Skeletal muscle tissue (tissue), 4 donors: ENCODE results near the gene MRPL22. TPM values are rescaled to one million over a fixed set of nuclear protein-coding genes. Genes with fewer than 3 reads are reported as not detected.
A peak's percentile ranks its signal among the peaks of the same experiment; 100 is the strongest.
"Not testable (repeated sequence)": the region's sequence is repeated elsewhere in the genome, so short reads cannot be mapped to it uniquely, and the experiment has no call there.

Source experiments
- H3K27ac ChIP-seq: one replicate; pipeline ENCODE4 v1.7.0; 2013; ENCODE audit warnings: mild to moderate bottlenecking, low read depth, low read length, inconsistent platforms
- H3K27me3 ChIP-seq, 3 donors: one replicate each; pipeline ENCODE4 v1.7.0; 2013; ENCODE audit warnings: low read length in 3 of 3; ENCODE audit not compliant: control insufficient read depth in 3 of 3, insufficient read depth in 3 of 3
- H3K36me3 ChIP-seq, 3 donors: one replicate each; pipeline ENCODE4 v1.7.0; 2013; ENCODE audit warnings: low read length in 3 of 3; ENCODE audit not compliant: control insufficient read depth in 3 of 3, insufficient read depth in 3 of 3
- H3K4me1 ChIP-seq, 3 donors: one replicate each; pipeline ENCODE4 v1.7.0; 2013; ENCODE audit warnings: low read length in 3 of 3, mild to moderate bottlenecking in 3 of 3; ENCODE audit not compliant: control insufficient read depth in 3 of 3, insufficient read depth in 3 of 3
- H3K4me3 ChIP-seq, 3 donors: one replicate each; pipeline ENCODE4 v1.7.0; 2013; ENCODE audit warnings: low read length in 3 of 3
- H3K9ac ChIP-seq, 3 donors: one replicate each; pipeline ENCODE4 v1.7.0; 2013; ENCODE audit warnings: low read length in 3 of 3, mild to moderate bottlenecking in 3 of 3, moderate library complexity in 2 of 3, low read depth in 1 of 3
- H3K9me3 ChIP-seq, 3 donors: one replicate each; pipeline ENCODE4 v1.7.0; 2013; ENCODE audit warnings: low read length in 3 of 3; ENCODE audit not compliant: control insufficient read depth in 3 of 3
- total RNA-seq: library from RNA; depleted of rRNA; stranded (reverse); fragments of >200 nt; gene quantifications from one replicate; pipeline ENCODE4 v1.2.3, GENCODE V29; 2014
- donor health status: Osteomylitis.

Gene MRPL22
- total RNA-seq, 1 donor from 2014 or later: 12.5 TPM

GRCh38 chr5:154966081-154966841, 25.4 kb downstream of the MRPL22 start:
- no peak overlapping the region for H3K4me3 ChIP-seq
- peaks cover 8 to 26% (median 17%) of the 10 kb centered on the region in 3 donors for H3K36me3 ChIP-seq
- H3K9ac ChIP-seq: no peak overlapping the region
- H3K27me3 ChIP-seq: no peaks in the 10 kb centered on the region
- H3K9me3 ChIP-seq: no peaks in the 10 kb centered on the region
- H3K4me1 ChIP-seq: no peaks in the 10 kb centered on the region
- H3K27ac ChIP-seq: peak overlapping the region; percentile 43

GRCh38 chr5:154966874-154967273, 26.0 kb downstream of the MRPL22 start:
- Histone ChIP-seq H3K4me1 (no peaks in the 10 kb centered on the region), H3K4me3 (no peak overlapping the region), H3K27ac (no peak overlapping the region), H3K27me3 (no peaks in the 10 kb centered on the region), H3K9ac (no peak overlapping the region), H3K36me3 (peaks cover 4 to 20% (median 17%) of the 10 kb centered on the region in 3 donors), H3K9me3 (no peaks in the 10 kb centered on the region)

- H3K9me3 ChIP-seq: no peaks in the 10 kb centered on the region
- H3K9ac ChIP-seq: no peak overlapping the region
- H3K36me3 ChIP-seq: peaks cover 4 to 18% (median 17%) of the 10 kb centered on the region in 3 donors
- no peak overlapping the region for H3K4me3 ChIP-seq
- H3K4me1 ChIP-seq: no peaks in the 10 kb centered on the region
- H3K27ac ChIP-seq: no peak overlapping the region
- no peaks in the 10 kb centered on the region for H3K27me3 ChIP-seq
These were observed 26.6 kb downstream of the MRPL22 start for GRCh38 chr5:154967421-154968024.

GRCh38 chr5:154968953-154969352, 28.1 kb downstream of the MRPL22 start:
- H3K36me3 ChIP-seq: peaks cover 4 to 18% (median 17%) of the 10 kb centered on the region in 3 donors
- no peaks in the 10 kb centered on the region for H3K9me3 ChIP-seq
- no peaks in the 10 kb centered on the region for H3K27me3 ChIP-seq
- H3K27ac ChIP-seq: no peak overlapping the region
- no peak overlapping the region for H3K4me3 ChIP-seq
- no peaks in the 10 kb centered on the region for H3K4me1 ChIP-seq
- H3K9ac ChIP-seq: no peak overlapping the region

- Histone ChIP-seq H3K9me3 (no peaks in the 10 kb centered on the region), H3K27me3 (no peaks in the 10 kb centered on the region), H3K36me3 (peaks cover 4 to 22% (median 18%) of the 10 kb centered on the region in 3 donors), H3K4me3 (no peak overlapping the region), H3K9ac (no peak overlapping the region), H3K27ac (no peak overlapping the region), H3K4me1 (no peaks in the 10 kb centered on the region)
These were observed 29.9 kb downstream of the MRPL22 start for GRCh38 chr5:154970759-154971158.

GRCh38 chr5:154971501-154971900, 30.6 kb downstream of the MRPL22 start:
- Histone ChIP-seq H3K36me3 (peaks cover 3 to 18% (median 11%) of the 10 kb centered on the region in 3 donors), H3K27ac (no peak overlapping the region), H3K27me3 (no peaks in the 10 kb centered on the region), H3K9me3 (no peaks in the 10 kb centered on the region), H3K4me1 (no peaks in the 10 kb centered on the region), H3K9ac (no peak overlapping the region), H3K4me3 (no peak overlapping the region)

- Histone ChIP-seq H3K36me3 (peaks cover 0 to 11% (median 10%) of the 10 kb centered on the region in 3 donors), H3K9me3 (no peaks in the 10 kb centered on the region), H3K9ac (no peak overlapping the region), H3K4me1 (no peaks in the 10 kb centered on the region), H3K27ac (no peak overlapping the region), H3K4me3 (no peak overlapping the region), H3K27me3 (no peaks in the 10 kb centered on the region)
These were observed 31.7 kb downstream of the MRPL22 start for GRCh38 chr5:154972476-154973080.

GRCh38 chr5:154976082-154976481, 35.2 kb downstream of the MRPL22 start:
- not testable (repeated sequence) for H3K9ac ChIP-seq, H3K36me3 ChIP-seq, H3K4me1 ChIP-seq, H3K4me3 ChIP-seq, H3K27me3 ChIP-seq, H3K27ac ChIP-seq, H3K9me3 ChIP-seq

- no peak overlapping the region for H3K4me3 ChIP-seq
- H3K27ac ChIP-seq: no peak overlapping the region
- H3K36me3 ChIP-seq: peaks cover 0 to 5% (median 0%) of the 10 kb centered on the region in 3 donors
- H3K27me3 ChIP-seq: no peaks in the 10 kb centered on the region
- no peaks in the 10 kb centered on the region for H3K4me1 ChIP-seq
- no peaks in the 10 kb centered on the region for H3K9me3 ChIP-seq
- H3K9ac ChIP-seq: no peak overlapping the region
These were observed 36.5 kb downstream of the MRPL22 start for GRCh38 chr5:154977409-154977808.

- not testable (repeated sequence) for H3K9me3 ChIP-seq, H3K27me3 ChIP-seq, H3K9ac ChIP-seq, H3K27ac ChIP-seq, H3K36me3 ChIP-seq, H3K4me1 ChIP-seq, H3K4me3 ChIP-seq
These were observed 37.4 kb downstream of the MRPL22 start for GRCh38 chr5:154978294-154978693.
